Measurements from ENCODE around the gene C1orf87. TPM values are rescaled to one million over a fixed set of nuclear protein-coding genes. Genes with fewer than 3 reads are reported as not detected.

The C1orf87 gene
- not detected in 2 replicates for total RNA-seq
- long read RNA-seq = 0 reads

GRCh38 chr1:60073605-60074278 lies at the start of gene C1orf87:
Gene C1orf87, minus strand, starts transcription at chr1:60073770. Its CDS starts 1,127 bp downstream, at chr1:60072643.
- DNase-seq (ENCODE audit: low read depth, low spot score) = no peak
- Mint-ChIP-seq H3K27me3 (ENCODE audit: low read depth) (peaks cover 60% of the 10 kb centered on the region), H3K4me1 (peaks cover 3% of the 10 kb centered on the region), H3K4me3 (no peak within 1 kb of the TSS), H3K27ac (ENCODE audit: unreplicated experiment) (no peak within 1 kb of the TSS), H3K9me3 (no peaks in the 10 kb centered on the region), H3K36me3 (ENCODE audit: low read depth) (no peaks in the 10 kb centered on the region)
- TF ChIP-seq CTCF (conservative IDR thresholded peaks at IDR 0.05) = no peak

- no peaks in the 10 kb centered on the region for H3K36me3 Mint-ChIP-seq (ENCODE audit: low read depth)
- H3K27ac Mint-ChIP-seq (ENCODE audit: unreplicated experiment) = no peak overlapping the region
- no peaks in the 10 kb centered on the region for H3K27me3 Mint-ChIP-seq (ENCODE audit: low read depth)
- H3K9me3 Mint-ChIP-seq = no peaks in the 10 kb centered on the region
- DNase-seq (ENCODE audit: low read depth, low spot score) = no peak
- TF ChIP-seq CTCF (conservative IDR thresholded peaks at IDR 0.05) = no peak
- no peak overlapping the region for H3K4me3 Mint-ChIP-seq
- H3K4me1 Mint-ChIP-seq = peaks cover 8% of the 10 kb centered on the region
Measured at GRCh38 chr1:60118085-60118484, 44.5 kb upstream of the C1orf87 start.

- Mint-ChIP-seq H3K27me3 (ENCODE audit: low read depth) (no peaks in the 10 kb centered on the region), H3K9me3 (no peaks in the 10 kb centered on the region), H3K4me1 (peaks cover 8% of the 10 kb centered on the region), H3K27ac (ENCODE audit: unreplicated experiment) (no peak overlapping the region), H3K36me3 (ENCODE audit: low read depth) (no peaks in the 10 kb centered on the region), H3K4me3 (no peak overlapping the region)
- no peak for DNase-seq (ENCODE audit: low read depth, low spot score)
- TF ChIP-seq CTCF (conservative IDR thresholded peaks at IDR 0.05) = no peak
Measured at GRCh38 chr1:60114745-60115318, 41.3 kb upstream of the C1orf87 start.

GRCh38 chr1:60113596-60113995 lies 40.0 kb upstream of the C1orf87 start:
- Mint-ChIP-seq H3K27ac (ENCODE audit: unreplicated experiment) (no peak overlapping the region), H3K36me3 (ENCODE audit: low read depth) (no peaks in the 10 kb centered on the region), H3K27me3 (ENCODE audit: low read depth) (no peaks in the 10 kb centered on the region), H3K4me1 (peaks cover 8% of the 10 kb centered on the region), H3K4me3 (no peak overlapping the region), H3K9me3 (no peaks in the 10 kb centered on the region)
- no peak for DNase-seq (ENCODE audit: low read depth, low spot score)
- TF ChIP-seq CTCF (conservative IDR thresholded peaks at IDR 0.05) = no peak

- Mint-ChIP-seq H3K4me3 (no peak overlapping the region), H3K4me1 (peaks cover 8% of the 10 kb centered on the region), H3K27ac (ENCODE audit: unreplicated experiment) (no peak overlapping the region), H3K36me3 (ENCODE audit: low read depth) (no peaks in the 10 kb centered on the region), H3K27me3 (ENCODE audit: low read depth) (no peaks in the 10 kb centered on the region), H3K9me3 (no peaks in the 10 kb centered on the region)
- no peak for TF ChIP-seq CTCF (conservative IDR thresholded peaks at IDR 0.05)
- DNase-seq (ENCODE audit: low read depth, low spot score) = no peak
Measured at GRCh38 chr1:60113028-60113427, 39.5 kb upstream of the C1orf87 start.

Data from neural crest cell (in vitro differentiated cells).